Hepatic stellate cell (primary cell): ENCODE measurements around the gene CASP10.
"Not testable (repeated sequence)": the region's sequence is repeated elsewhere in the genome, so short reads cannot be mapped to it uniquely, and the experiment has no call there.

ENCODE experiments used
- DNase-seq: peaks from one replicate; pipeline ENCODE4 v3.0.0; 2011; ENCODE audit warnings: low spot score

Gene CASP10

GRCh38 chr2:201182650-201183364 lies at the start of gene CASP10:
CASP10 (plus strand) TSS chr2:201183141; CDS start chr2:201185778, 2,637 bp downstream.
- peak; percentile 64 for DNase-seq

- DNase-seq: no peak
These were observed 47.6 kb upstream of the CASP10 start for GRCh38 chr2:201135386-201135785.

DNA sequence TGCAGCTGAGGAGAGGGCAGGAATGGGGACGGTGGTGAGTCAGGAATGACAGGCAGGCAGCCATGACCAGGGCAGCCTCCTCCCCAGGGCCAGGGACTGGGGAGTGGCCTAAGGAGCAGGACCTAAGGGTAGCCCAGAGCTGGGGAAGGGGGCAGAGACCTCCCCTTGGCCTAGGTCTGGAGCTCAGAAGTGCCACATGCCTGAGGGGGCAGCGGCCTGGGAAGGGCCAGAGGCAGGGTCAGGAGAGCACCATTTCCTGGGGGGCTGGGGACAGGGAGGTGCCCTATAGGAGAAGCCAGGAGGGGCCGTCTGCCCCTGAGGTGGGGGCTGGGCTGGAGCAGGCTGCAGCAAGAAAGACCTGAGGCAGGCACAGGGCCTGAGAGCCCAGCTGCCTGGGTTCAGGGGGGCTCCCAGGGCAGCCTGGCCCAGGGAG lies 46.0 kb upstream of the CASP10 start:
- DNase-seq: no peak

- no peak for DNase-seq
These were observed 45.2 kb upstream of the CASP10 start for GRCh38 chr2:201137505-201138400.

GRCh38 chr2:201138401-201138970 lies 44.5 kb upstream of the CASP10 start:
- no peak for DNase-seq

DNA sequence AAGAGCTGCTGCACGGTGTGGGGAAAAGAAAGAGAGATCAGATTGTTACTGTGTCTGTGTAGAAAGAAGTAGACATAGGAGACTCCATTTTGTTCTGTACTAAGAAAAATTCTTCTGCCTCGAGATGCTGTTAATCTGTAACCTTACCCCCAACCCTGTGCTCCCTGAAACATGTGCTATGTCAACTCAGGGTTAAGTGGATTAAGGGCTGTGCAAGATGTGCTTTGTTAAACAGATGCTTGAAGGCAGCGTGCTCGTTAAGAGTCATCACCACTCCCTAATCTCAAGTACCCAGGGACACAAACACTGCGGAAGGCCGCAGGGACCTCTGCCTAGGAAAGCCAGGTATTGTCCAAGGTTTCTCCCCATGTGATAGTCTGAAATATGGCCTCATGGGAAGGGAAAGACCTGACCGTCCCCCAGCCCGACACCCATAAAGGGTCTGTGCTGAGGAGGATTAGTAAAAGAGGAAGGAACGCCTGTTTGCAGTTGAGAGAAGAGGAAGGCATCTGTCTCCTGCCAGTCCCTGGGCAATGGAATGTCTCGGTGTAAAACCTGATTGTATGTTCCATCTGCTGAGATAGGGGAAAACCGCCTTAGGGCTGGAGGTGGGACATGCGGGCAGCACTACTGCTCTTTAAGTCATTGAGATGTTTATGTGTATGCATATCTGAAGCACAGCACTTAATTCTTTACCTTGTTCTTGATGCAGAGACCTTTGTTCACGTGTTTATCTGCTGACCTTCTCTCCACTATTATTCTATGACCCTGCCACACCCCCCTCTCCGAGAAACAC lies 43.8 kb upstream of the CASP10 start:
- DNase-seq: not testable (repeated sequence)

DNA sequence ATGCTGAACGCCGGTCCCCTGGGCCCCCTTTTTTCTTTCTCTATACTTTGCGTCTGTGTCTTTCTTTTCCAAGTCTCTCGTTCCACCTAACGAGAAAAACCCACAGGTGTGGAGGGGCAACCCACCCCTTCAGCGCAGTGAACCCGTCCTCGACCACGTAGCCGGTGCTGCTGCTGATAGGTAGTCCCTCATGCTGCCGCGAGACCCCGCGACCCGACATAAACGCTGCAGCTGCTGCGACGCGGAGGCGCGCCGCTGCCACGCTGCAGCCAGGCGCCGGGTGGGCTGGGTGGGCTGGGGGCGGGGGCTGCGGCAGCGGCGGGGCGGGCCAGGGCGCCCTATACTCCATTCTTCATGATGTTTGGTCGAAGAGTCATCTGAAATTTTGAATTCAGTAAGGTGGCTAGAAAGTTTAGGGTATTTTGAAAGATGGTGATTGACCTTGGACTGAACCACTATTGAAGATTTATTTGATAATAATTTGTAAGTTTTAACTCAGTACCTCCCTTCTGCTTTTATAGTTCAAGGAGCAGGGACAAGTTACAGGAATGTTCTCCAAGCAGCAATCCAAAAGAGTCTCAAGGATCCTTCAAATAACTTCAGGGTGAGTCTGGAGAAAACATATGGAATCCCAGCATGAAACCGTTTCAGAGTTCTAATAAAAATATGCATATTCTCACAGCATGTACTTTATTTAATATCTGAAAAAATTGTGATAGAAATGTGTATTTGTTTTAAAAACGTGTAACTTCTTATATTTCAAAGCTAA lies 42.9 kb upstream of the CASP10 start:
- no peak for DNase-seq

DNA sequence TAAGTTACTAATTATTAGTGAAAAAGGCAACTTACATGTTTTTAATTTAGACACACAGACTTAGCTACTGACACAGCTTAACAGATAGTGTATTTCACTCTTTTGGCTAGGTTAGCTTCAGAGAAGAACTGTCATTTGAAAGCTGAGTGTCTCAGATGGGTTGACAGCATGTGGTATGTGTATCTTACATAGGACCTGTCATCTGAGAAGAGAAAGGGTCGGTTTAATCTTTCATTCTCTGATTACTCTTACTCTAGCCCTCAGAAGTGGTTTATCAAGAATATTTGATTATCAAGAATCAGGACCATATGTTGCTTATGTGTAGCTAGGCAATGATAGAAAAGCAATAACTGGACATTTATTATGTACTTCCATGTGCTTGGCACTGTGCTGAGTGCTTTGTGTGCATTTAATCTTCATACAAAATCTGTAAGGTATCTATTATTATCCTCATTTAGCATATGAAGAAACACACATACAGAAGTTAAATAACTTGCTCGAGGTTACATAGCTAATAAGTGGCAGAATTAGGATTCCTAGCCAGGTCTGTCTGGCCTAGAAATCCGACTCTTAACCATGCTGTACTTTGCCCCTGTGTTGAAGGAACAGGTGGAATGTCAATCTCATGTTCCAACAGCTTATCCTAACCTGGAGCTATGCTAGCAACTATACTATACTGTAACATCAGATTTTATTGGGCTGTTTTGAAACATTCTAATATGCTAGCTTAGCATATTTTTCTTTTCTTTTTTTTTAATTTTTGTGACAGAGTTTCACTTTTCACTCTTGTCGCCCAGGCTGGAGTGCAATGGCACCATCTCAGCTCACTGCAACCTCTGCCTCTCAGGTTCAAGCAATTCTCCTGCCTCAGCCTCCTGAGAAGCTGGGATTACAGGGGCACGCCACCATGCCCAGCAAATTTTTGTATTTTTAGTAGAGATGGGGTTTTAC lies 38.6 kb upstream of the CASP10 start:
- no peak for DNase-seq

DNA sequence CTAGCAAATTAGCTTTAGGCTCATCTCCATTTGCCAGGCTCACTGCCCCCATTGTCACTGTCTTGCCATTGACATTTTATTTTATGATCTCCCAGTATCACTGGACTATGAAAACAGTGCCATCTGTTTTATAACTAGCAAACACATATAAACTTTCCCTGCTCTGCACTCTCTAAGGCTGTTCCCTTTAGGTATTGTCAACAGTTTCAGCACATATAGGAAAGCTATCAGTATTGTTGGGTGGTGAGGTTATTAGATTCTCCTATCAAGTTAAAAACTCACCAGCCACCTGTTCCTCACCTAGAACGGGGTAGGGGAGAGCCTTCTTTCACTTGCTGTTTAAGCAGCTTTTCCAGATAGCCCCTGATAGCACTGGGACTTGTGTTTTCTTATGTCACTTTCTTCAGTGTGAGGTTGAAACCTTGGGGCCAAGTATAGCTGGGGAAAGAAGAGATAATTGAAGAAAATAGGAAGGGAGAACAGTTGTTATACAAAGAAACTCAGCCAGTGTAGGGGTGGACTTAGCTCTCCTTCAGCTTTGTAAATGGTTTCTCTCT lies 34.4 kb upstream of the CASP10 start:
- no peak for DNase-seq

GRCh38 chr2:201149064-201149820 lies 33.7 kb upstream of the CASP10 start:
- peak; percentile 72 for DNase-seq

- DNase-seq: not testable (repeated sequence)
These were observed 33.1 kb upstream of the CASP10 start for GRCh38 chr2:201149821-201150165.

DNA sequence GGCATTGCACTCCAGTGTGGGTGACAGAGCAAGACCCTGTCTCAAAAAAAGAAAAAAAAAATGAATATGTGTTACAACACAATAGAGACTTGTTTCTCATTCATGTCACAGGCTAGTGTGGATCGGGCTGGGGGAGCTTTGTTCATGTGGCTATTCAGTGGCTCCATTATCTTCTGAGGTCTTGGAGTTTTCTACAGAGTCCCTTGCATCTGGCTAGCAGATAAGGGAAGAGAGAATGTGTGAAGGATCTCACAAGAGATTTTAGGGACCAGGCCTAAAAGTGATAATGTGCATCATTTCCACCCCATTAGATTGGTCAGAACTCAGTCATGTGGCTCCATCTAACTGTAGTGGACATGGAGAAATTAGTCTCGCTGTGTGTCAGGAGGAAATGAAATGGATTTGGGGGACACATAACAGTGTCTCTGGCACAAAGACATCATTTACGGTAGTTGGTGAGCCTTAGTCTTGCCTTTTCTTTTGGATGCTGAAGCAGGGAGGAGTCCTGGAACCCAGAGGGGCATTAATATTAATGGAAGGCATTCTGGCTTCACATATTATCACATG lies 32.4 kb upstream of the CASP10 start:
- no peak for DNase-seq

GRCh38 chr2:201151127-201151981 lies 31.6 kb upstream of the CASP10 start:
- peak; percentile 68 for DNase-seq

- DNase-seq: no peak
These were observed 30.4 kb upstream of the CASP10 start for GRCh38 chr2:201152517-201152916.

GRCh38 chr2:201152999-201153815 lies 29.7 kb upstream of the CASP10 start:
- DNase-seq: no peak

DNA sequence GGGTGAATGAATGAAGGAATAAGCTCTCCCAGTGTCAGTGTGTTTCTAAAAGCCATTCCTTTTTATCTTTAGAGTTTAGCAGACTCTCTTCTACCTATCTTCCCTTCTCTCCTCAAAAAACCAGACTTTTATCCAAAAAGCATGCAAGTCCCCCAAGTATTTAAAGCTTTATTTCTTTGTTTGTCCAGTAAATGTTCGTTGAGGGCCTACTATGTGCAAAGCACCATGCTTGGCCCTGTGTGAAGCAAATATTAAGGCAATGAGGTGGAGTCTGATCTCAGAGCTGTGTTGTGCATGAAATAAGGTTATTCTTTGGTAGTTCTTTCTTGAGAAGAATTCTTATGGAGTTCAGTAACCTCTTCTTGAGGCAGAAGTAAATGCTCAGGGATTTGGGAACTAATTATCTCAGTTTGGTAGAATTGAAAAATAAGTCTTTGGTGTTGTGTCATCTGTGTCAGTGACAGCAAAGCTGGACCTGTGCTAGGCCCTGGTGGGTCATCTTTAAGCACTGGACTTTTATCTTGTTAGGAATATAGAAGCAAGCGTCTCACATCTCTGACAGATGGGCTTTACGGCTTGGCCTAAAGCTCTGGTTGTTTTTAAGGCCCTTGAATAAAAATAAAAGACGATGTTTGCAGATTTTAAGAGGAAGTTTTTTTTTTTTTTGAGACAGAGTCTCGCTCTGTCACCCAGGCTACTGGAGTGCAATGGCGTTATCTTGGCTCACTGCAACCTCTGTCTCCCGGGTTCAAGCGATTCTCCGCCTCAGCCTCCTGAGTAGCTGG lies 28.1 kb upstream of the CASP10 start:
- DNase-seq: no peak
